Esophagus muscularis mucosa (tissue), 4 donors: ENCODE data around the gene TCP11.

Source experiments
- CTCF ChIP-seq, 3 experiments: fragments of 200-600 bp in 2 of 3; fragments of 450-650 bp in 1 of 3; sonication (generic) in 2 of 3; IDR thresholded peaks; one replicate each; pipeline ENCODE4 v1.5.1; 2017 to 2019; ENCODE audit warnings: antibody characterized with exemption in 3 of 3, mild to moderate bottlenecking in 2 of 3, moderate library complexity in 1 of 3
- EP300 ChIP-seq: sonication (generic); formaldehyde crosslinking; IDR thresholded peaks from one replicate; pipeline ENCODE4 v1.6.1; 2017; ENCODE audit warnings: antibody characterized with exemption
- POLR2A ChIP-seq: fragments of 450-650 bp; IDR thresholded peaks from one replicate; pipeline ENCODE4 v1.6.1; 2017; ENCODE audit warnings: antibody characterized with exemption, moderate library complexity, mild to moderate bottlenecking, low read depth
- POLR2AphosphoS5 ChIP-seq, 2 donors: sonication (generic); formaldehyde crosslinking; IDR thresholded peaks; one replicate each; pipeline ENCODE4 v1.6.1; 2017; ENCODE audit warnings: antibody characterized with exemption in 2 of 2

GRCh38 chr6:35178012-35178411 is 36.9 kb upstream of the TCP11 start:
- TF ChIP-seq POLR2A: no peak
- no peak for TF ChIP-seq EP300
- no peak for TF ChIP-seq CTCF (IDR thresholded peaks at IDR 0.05)
- no peak for TF ChIP-seq POLR2AphosphoS5 (IDR thresholded peaks at IDR 0.05)
